Tibial nerve (tissue), 3 donors: ENCODE measurements around the gene SRSF1.

Experiments
- CTCF ChIP-seq, 5 experiments: fragments of 200-600 bp in 3 of 5; fragments of 450-650 bp in 2 of 5; sonication (generic) in 3 of 5; IDR thresholded peaks; one replicate each; pipeline ENCODE4 v1.5.1; 2016 to 2019; ENCODE audit warnings: antibody characterized with exemption in 5 of 5, mild to moderate bottlenecking in 3 of 5, moderate library complexity in 2 of 5
- POLR2A ChIP-seq, 2 donors: fragments of 450-650 bp; IDR thresholded peaks; one replicate each; pipeline ENCODE4 v1.6.1; 2017; ENCODE audit warnings: antibody characterized with exemption in 2 of 2, mild to moderate bottlenecking in 2 of 2, moderate library complexity in 2 of 2

- TF ChIP-seq POLR2A (IDR thresholded peaks at IDR 0.05) = no peak
- no peak for TF ChIP-seq CTCF (IDR thresholded peaks at IDR 0.05)
Observed at GRCh38 chr17:57956291-57957119, 50.5 kb downstream of the SRSF1 start.
